Measurements from ENCODE around the gene KIF23.

Gene KIF23

GRCh38 chr15:69486481-69487110, 72.4 kb downstream of the KIF23 start:
- DNase-seq (ENCODE audit: low read depth in 1 of 2, low spot score in 1 of 2): no peak

GRCh38 chr15:69489073-69489571, 75.0 kb downstream of the KIF23 start:
- no peak for DNase-seq (ENCODE audit: low read depth in 1 of 2, low spot score in 1 of 2)

DNA sequence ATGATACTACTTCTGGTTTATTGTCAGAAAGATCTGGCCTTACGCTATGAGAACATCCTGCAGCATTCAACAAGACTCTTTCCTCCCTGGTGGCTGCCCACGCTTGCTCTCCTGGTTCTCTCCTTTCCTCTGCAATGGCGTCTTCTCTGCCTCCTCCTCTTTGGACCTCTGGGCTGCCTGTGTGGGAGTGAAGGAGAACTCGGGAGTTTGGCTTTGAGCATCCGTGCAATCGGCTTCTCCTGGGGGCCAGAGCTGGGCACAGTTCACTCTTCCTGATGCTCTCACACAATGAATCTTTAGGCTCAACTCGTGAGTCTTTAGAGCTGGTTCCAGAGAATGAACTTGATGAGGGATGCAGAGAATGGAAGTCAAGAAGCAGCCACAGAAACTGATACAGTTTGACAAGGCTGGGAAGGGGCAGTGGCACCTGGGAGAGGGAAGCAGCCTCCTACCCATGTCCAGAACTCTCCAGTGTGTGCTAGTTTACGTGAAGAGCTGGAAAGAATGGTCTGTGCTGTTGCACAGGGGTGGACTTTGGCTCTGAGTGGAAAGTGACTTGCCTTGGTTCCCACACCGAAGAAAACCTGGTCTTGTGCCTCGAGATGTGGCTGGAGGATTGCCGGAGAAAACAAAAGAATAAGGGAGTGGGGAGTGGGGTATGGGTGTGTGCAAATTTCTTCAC, 76.3 kb downstream of the KIF23 start:
- DNase-seq (ENCODE audit: low read depth in 1 of 2, low spot score in 1 of 2): no peak

DNA sequence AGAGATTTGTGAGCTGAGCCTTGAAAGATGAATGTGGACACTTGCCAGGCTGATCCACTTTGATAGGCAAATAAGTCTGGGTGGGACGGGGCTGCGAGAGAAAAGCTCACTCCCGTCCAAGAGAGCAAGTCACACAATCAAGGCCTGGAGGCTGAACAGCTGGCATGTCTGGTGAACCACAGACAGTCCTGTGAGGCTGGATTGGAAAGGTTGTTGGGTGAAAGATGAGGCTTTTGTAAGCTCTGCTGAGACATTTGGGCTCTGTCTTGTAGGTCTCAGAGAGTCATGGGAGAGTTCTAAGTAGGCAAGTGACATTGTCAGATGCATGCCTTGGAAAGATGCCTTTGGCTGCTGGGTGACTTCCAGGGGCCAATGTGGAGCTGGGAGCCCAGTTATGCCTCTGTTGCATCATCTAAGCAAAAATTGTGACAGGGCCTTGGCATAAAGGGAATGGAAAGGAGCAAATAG, 76.9 kb downstream of the KIF23 start:
- no peak for DNase-seq (ENCODE audit: low read depth in 1 of 2, low spot score in 1 of 2)

DNA sequence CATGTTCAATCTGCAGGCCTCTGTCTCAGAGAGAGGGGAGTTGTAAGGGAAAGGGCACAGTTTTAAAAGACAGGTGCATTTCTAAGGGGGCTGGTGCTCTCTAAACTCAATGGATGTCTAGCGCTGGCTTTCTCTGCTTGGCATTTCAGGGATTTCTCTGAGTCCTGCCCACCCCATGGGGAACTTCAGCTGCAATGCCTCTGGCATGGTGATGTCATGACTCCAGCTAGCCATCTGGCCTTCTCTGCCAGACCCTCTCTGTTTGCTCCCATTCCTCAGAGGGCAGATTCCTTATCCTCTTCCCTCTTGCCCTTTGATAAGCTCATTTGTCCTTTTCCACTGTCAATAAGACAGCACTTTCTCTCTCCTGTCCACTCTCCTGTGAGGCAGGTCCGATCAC, 79.3 kb downstream of the KIF23 start:
- DNase-seq (ENCODE audit: low read depth in 1 of 2, low spot score in 1 of 2): no peak

DNA sequence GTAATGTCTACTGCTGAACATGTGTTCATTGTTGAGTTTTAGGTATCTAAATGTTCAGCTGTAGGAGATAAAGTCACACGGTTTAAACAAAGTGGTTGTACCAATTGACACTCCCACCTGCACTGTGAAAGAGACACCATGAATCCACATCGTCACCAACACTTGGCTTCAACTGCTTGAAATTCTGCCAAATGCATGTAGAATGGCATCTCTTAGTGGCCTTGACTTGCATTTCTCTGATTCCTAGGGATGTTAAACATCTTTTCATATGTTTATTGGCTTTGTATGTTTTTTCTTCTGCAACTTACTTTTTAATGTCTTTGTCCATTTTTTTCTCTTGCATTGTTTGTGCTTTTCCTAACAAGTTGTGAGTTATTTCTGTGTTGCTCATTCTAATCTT, 81.9 kb downstream of the KIF23 start:
- DNase-seq (ENCODE audit: low read depth in 1 of 2, low spot score in 1 of 2): no peak

DNA sequence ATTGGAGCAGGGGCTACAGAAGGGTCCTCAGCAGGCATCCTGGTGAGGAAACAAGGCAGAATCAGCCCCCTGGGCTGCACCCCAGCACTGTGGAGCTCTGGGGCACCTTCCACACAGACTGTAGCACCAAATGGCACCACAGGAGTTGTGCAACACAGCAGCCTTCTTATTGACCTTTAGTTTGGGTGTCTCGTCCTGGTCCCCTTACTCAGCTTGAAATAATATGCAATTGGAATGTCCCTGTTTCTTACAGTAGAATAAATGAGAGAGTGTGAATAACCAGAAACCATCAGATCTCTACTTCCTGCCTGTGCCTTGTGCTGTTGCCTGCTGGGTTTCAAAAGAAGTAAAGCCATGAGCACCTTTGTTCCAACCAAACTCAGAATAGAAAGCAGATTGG, 82.9 kb downstream of the KIF23 start:
- no peak for DNase-seq (ENCODE audit: low read depth in 1 of 2, low spot score in 1 of 2)

- no peak for DNase-seq (ENCODE audit: low read depth in 1 of 2, low spot score in 1 of 2)
Measured at GRCh38 chr15:69497667-69498066, 83.5 kb downstream of the KIF23 start.
